ENCODE results near the gene C5. TPM values are rescaled to one million over a fixed set of nuclear protein-coding genes. Genes with fewer than 3 reads are reported as not detected.

C5 gene
- total RNA-seq, 2 donors from 2014 or later = 1.5 to 1.6 TPM

DNA sequence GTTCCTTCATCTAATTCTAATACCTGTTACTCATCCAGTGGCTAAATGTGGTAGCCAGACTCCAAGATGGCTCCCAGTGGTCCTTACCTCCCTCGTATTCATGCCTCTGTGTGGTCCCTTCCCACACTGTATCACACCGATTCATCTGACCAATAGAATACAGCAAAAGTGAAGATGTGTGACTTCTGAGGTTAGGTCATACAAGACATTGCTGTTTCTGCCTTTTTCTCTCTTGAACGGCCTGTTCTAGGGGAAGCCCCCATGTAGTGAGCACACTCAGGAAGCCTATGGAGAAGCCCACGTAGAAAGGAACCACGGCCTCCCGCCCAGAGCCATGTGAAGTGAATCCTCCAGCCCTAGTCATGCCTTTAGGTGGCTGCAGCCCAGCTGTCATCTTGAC lies 9.4 kb upstream of the C5 start:
- no peak for TF ChIP-seq CTCF (IDR thresholded peaks at IDR 0.05)
- no peak overlapping the region for H3K4me3 ChIP-seq
- no peak overlapping the region for H3K27ac ChIP-seq
- H3K27me3 ChIP-seq = no peaks in the 10 kb centered on the region
- H3K9me3 ChIP-seq = no peaks in the 10 kb centered on the region
- H3K4me1 ChIP-seq = no peaks in the 10 kb centered on the region
- no peak for DNase-seq
- intact Hi-C loops (cut with DNase I) = loop anchor here (5.0 kb wide), 1 partner anchor 67 kb away; no protein-coding TSS in a partner anchor
- no peak overlapping the region for H3K9ac ChIP-seq (ENCODE audit: low read depth in 2 of 2, low read length in 2 of 2)
- no peaks in the 10 kb centered on the region for H3K36me3 ChIP-seq

DNA sequence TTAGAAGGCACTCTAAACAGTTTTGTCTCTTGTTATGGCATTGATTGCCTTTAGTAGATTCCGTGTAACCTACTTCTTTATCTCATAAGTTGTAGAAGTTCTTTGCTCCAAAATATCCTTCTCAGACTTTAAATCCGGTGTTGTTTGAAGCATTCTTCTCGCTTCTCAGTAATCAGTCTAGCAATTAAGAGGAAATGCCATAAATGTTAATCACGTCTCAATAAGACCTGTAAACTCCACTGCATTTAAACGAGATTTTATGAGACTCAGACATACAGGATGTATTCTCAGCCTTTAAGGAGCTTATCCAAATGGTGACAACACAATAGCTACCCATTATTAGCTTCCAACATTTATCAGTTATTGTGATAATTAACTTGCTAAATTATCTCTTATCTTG lies 7.7 kb upstream of the C5 start:
- intact Hi-C loops (cut with DNase I) = loop anchor here (5.0 kb wide), 1 partner anchor 66 kb away; no protein-coding TSS in a partner anchor
- no peaks in the 10 kb centered on the region for H3K9me3 ChIP-seq
- H3K4me1 ChIP-seq = no peaks in the 10 kb centered on the region

DNA sequence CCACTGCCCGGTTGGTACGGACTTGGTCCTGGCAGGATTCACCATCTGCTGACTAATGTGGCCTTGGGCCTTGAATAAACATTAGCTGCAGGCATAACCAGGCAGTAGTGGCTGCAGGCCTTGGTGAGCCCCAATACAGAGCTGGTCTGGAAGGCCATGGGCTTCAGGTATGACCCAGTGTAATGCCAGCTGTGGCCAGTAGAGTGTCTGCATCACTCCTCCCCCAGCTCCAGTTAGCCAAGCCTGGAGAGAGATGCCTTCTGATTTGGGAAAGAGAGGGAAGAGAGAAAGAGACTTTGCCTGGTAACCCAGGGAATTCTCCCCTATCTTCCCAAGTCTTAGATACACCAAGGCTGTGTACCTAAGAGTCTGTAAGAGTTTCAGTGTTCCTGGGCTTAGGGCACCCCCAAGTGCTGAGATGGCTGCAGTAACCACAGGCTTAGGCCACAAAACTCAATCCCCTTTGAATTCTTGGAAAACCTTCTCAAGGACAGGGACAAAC lies 5.6 kb upstream of the C5 start:
- DNase-seq = no peak
- Histone ChIP-seq H3K36me3 (no peaks in the 10 kb centered on the region), H3K9ac (ENCODE audit: low read depth in 2 of 2, low read length in 2 of 2) (no peak overlapping the region), H3K9me3 (no peaks in the 10 kb centered on the region), H3K27ac (no peak overlapping the region), H3K4me3 (no peak overlapping the region), H3K4me1 (no peaks in the 10 kb centered on the region), H3K27me3 (no peaks in the 10 kb centered on the region)
- TF ChIP-seq CTCF (IDR thresholded peaks at IDR 0.05) = peak; percentile 40
- intact Hi-C loops (cut with DNase I) = loop anchor here (5.0 kb wide), 1 partner anchor 63 kb away; no protein-coding TSS in a partner anchor

More for the DNA sequence above, 7.7 kb upstream of the C5 start:
- no peak overlapping the region for H3K27ac ChIP-seq
- no peak for DNase-seq
- no peak overlapping the region for H3K4me3 ChIP-seq
- TF ChIP-seq CTCF (IDR thresholded peaks at IDR 0.05) = no peak
- no peaks in the 10 kb centered on the region for H3K27me3 ChIP-seq
- no peak overlapping the region for H3K9ac ChIP-seq (ENCODE audit: low read depth in 2 of 2, low read length in 2 of 2)
- H3K36me3 ChIP-seq = no peaks in the 10 kb centered on the region

GRCh38 chr9:121053544-121053943 lies 3.5 kb upstream of the C5 start:
- no peak for TF ChIP-seq CTCF (IDR thresholded peaks at IDR 0.05)
- Histone ChIP-seq H3K9ac (ENCODE audit: low read depth in 2 of 2, low read length in 2 of 2) (no peak overlapping the region), H3K27ac (no peak overlapping the region), H3K36me3 (no peaks in the 10 kb centered on the region), H3K9me3 (no peaks in the 10 kb centered on the region), H3K4me1 (no peaks in the 10 kb centered on the region), H3K4me3 (no peak overlapping the region), H3K27me3 (no peaks in the 10 kb centered on the region)
- intact Hi-C loops (cut with DNase I) = no loop called here
- DNase-seq = no peak

DNA sequence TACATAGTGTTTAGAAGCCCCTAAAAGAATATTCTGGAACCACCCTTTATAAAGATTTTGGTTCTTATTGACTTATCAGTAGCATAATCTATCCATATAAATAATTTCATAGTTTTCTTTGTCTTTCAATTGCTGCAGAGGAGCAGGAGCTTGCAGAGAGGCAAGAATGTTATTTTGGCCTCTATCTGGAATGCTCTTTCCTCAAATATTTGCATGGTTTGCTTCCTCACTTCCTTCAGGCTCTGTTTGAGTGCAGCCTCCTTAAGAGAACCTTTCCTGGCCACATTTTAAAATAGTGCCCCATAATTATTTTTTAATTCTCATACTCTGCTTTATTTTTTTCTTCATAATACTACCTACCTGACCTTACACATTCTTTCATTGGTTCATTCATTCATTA lies 1.5 kb downstream of the C5 start:
- no peak for TF ChIP-seq CTCF (IDR thresholded peaks at IDR 0.05)
- H3K27me3 ChIP-seq = no peaks in the 10 kb centered on the region
- no peak overlapping the region for H3K9ac ChIP-seq (ENCODE audit: low read depth in 2 of 2, low read length in 2 of 2)
- H3K4me1 ChIP-seq = no peaks in the 10 kb centered on the region
- H3K27ac ChIP-seq = no peak overlapping the region
- H3K4me3 ChIP-seq = no peak overlapping the region
- H3K9me3 ChIP-seq = no peaks in the 10 kb centered on the region
- DNase-seq = no peak
- intact Hi-C loops (cut with DNase I) = no loop called here
- H3K36me3 ChIP-seq = no peaks in the 10 kb centered on the region
